ENCODE results near the gene MPPE1. TPM values are rescaled to one million over a fixed set of nuclear protein-coding genes. Genes with fewer than 3 reads are reported as not detected.
A peak's percentile ranks its signal among the peaks of the same experiment; 100 is the strongest.

Gene MPPE1
- total RNA-seq, 1 donor = 38.0 TPM

DNA sequence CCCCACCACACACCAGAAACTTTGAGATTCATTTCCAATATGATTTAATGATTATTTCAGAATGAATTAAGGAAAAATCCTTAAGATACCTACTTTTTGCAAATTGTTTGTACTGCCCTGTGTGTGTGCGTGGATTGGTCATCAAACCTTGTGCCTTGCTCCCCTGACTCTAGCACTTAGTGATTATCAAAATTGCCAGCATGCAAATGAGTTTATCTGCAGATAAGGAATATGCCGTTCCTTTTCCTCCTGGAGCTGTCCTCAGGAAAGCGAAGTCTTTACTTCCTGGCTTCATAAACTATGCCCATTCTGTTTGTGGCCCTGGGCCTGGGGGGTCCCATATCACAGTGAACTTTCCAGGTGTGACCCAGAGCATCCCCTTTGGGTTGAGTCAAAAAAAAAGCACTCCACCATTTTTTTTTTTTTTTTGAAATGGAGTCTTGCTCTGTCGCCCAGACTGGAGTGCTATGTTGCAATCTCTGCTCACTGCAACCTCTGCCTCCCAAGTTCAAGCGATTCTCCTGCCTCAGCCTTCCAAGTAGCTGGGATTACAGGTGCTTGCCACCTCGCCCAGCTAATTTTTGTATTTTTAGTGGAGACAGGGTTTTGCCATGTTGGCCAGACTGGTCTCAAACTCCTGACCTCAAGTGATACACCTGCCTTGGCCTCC, 45.5 kb downstream of the MPPE1 start:
- Histone ChIP-seq H3K27me3 (ENCODE audit: insufficient read depth, low read length) (no peaks in the 10 kb centered on the region), H3K36me3 (ENCODE audit: insufficient read depth, low read length) (no peaks in the 10 kb centered on the region), H2AFZ (ENCODE audit: low read length) (no peak overlapping the region), H3K4me2 (ENCODE audit: insufficient read depth, low read length) (no peak overlapping the region), H3K9me3 (ENCODE audit: low read depth, low read length) (no peaks in the 10 kb centered on the region), H3K4me1 (ENCODE audit: insufficient read depth, low read length) (peaks cover 26% of the 10 kb centered on the region), H3K27ac (ENCODE audit: low read depth, low read length) (no peak overlapping the region), H3K4me3 (ENCODE audit: insufficient read depth, low read length) (no peak overlapping the region), H3K79me2 (ENCODE audit: insufficient read depth, low read length) (no peaks in the 10 kb centered on the region), H4K20me1 (ENCODE audit: insufficient read depth, low read length) (no peaks in the 10 kb centered on the region)
- TF ChIP-seq CTCF (IDR thresholded peaks at IDR 0.05; ENCODE audit: extremely low read depth, low read depth, low read length) = no peak
- DNase-seq (ENCODE audit: insufficient read length, low spot score, missing footprints) = no peak

DNA sequence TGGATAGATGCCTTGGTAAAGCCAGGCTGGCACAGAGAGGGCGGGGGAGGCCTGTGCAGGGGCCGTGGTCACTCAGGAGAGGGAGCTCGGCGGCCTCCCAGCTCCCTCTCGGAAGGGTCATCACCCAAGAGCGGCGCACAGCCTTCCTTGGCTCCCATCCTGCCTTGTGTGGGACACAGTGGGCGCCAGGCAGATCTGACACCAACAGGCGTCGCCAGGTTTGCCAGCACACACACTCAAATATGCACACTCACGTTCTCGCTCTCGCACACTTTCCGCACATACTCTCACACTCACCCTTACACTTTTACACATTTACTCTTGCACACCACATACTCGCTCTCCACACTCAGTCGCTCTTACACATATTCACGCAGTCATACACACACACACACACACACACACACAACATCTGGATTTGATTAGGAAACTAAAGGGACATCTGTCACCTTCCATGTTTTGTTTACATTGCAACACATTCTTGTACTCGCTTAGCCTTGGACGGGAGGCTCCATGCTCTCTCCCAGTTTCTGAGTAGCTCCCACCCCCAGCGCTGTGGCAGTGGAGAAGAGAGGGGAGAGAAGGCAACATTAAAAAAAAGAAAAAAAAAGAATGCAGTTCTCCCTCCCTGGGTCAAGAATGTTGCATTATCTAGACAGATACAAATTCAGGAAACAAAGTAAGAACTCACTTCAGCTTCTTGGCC, 46.4 kb downstream of the MPPE1 start:
- Histone ChIP-seq H3K27me3 (ENCODE audit: insufficient read depth, low read length) (no peaks in the 10 kb centered on the region), H3K9me3 (ENCODE audit: low read depth, low read length) (no peaks in the 10 kb centered on the region), H2AFZ (ENCODE audit: low read length) (no peak overlapping the region), H3K4me3 (ENCODE audit: insufficient read depth, low read length) (no peak overlapping the region), H3K27ac (ENCODE audit: low read depth, low read length) (no peak overlapping the region), H3K4me1 (ENCODE audit: insufficient read depth, low read length) (peaks cover 30% of the 10 kb centered on the region), H3K79me2 (ENCODE audit: insufficient read depth, low read length) (no peaks in the 10 kb centered on the region), H3K4me2 (ENCODE audit: insufficient read depth, low read length) (no peak overlapping the region), H4K20me1 (ENCODE audit: insufficient read depth, low read length) (no peaks in the 10 kb centered on the region), H3K36me3 (ENCODE audit: insufficient read depth, low read length) (no peaks in the 10 kb centered on the region)
- DNase-seq (ENCODE audit: insufficient read length, low spot score, missing footprints) = no peak
- no peak for TF ChIP-seq CTCF (IDR thresholded peaks at IDR 0.05; ENCODE audit: extremely low read depth, low read depth, low read length)

DNA sequence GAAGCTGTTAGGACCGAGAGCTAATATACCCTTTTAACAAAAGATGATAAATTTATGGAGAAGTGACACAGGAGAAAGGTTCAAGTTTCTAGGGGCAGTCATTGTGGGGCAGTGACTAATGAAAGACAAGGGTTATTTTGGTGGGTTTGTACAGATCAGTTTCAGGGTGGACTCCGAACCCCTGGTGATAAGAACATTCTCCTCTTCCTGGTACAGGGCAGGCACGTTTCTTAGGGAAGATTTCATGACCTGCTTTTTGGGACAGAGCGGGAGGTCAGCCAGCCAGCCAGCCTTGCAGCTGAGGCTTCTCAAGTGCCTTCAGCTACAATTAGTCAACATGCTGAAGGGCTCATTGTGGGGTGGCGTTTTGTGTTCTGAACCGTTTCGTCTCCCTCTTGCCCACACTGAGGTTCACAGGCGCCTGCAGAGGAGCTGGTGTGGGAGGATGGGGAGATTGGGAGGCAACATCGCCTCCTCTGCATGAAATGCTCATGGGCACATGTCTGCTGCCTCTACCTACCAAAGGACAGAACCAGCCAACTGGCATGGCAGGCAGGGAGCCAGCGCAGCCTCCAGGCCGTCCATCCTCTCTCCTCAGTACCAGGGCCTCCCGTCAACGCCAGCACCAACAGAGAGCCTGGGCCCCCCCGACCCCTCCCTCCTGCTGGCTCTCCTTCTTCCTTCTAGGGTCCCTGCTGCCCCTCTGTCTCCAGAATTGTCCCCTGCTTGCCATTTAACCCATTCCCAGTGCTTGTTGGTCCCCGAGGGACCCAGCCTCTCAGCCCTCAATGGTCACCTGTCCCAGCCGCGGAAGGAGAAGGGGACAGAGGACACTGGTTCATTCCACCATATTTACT, 47.3 kb downstream of the MPPE1 start:
- H3K9me3 ChIP-seq (ENCODE audit: low read depth, low read length) = no peaks in the 10 kb centered on the region
- peaks cover 39% of the 10 kb centered on the region for H3K4me1 ChIP-seq (ENCODE audit: insufficient read depth, low read length)
- H4K20me1 ChIP-seq (ENCODE audit: insufficient read depth, low read length) = no peaks in the 10 kb centered on the region
- no peak for TF ChIP-seq CTCF (IDR thresholded peaks at IDR 0.05; ENCODE audit: extremely low read depth, low read depth, low read length)
- no peaks in the 10 kb centered on the region for H3K79me2 ChIP-seq (ENCODE audit: insufficient read depth, low read length)
- H3K4me2 ChIP-seq (ENCODE audit: insufficient read depth, low read length) = no peak overlapping the region
- DNase-seq (ENCODE audit: insufficient read length, low spot score, missing footprints) = no peak
- H3K27ac ChIP-seq (ENCODE audit: low read depth, low read length) = peak overlapping the region; percentile 99
- H2AFZ ChIP-seq (ENCODE audit: low read length) = no peak overlapping the region
- no peaks in the 10 kb centered on the region for H3K27me3 ChIP-seq (ENCODE audit: insufficient read depth, low read length)
- no peaks in the 10 kb centered on the region for H3K36me3 ChIP-seq (ENCODE audit: insufficient read depth, low read length)
- no peak overlapping the region for H3K4me3 ChIP-seq (ENCODE audit: insufficient read depth, low read length)

Data from osteoblast (primary cell).